Activated CD4-positive, alpha-beta memory T cell treated with anti-CD3 and anti-CD28 coated beads for 36 hours (primary cell): ENCODE results near the gene VAMP4. TPM values are rescaled to one million over a fixed set of nuclear protein-coding genes. Genes with fewer than 3 reads are reported as not detected.
"Not testable (repeated sequence)": the region's sequence is repeated elsewhere in the genome, so short reads cannot be mapped to it uniquely, and the experiment has no call there.

Experiments
- CTCF ChIA-PET: fragments of 350-600 bp; sonication (Branson Sonifier 250); formaldehyde crosslinking; loops from one replicate; lab custom pipeline; 2021; ENCODE audit warnings: antibody characterized with exemption, inconsistent platforms; lab: Charles Lee
- POLR2A ChIA-PET: fragments of 350-600 bp; sonication (Branson Sonifier 250); formaldehyde crosslinking; loops from one replicate; lab custom pipeline; 2021; ENCODE audit warnings: antibody characterized with exemption; lab: Charles Lee
- DNase-seq: peaks from one replicate; pipeline ENCODE4 v3.0.0-alpha.2; 2020
- H3K27ac Mint-ChIP-seq: one replicate; pipeline ENCODE4 v1.8.0; 2021; ENCODE audit warnings: mixed read lengths
- H3K27me3 Mint-ChIP-seq: one replicate; pipeline ENCODE4 v1.8.0; 2021; ENCODE audit warnings: mixed read lengths
- H3K36me3 Mint-ChIP-seq: one replicate; pipeline ENCODE4 v1.8.0; 2021; ENCODE audit warnings: mixed read lengths
- H3K4me1 Mint-ChIP-seq: one replicate; pipeline ENCODE4 v1.8.0; 2021; ENCODE audit warnings: low read depth, mixed read lengths
- H3K4me3 Mint-ChIP-seq: one replicate; pipeline ENCODE4 v1.8.0; 2021; ENCODE audit warnings: mild to moderate bottlenecking, mixed read lengths
- H3K9me3 Mint-ChIP-seq: one replicate; pipeline ENCODE4 v1.8.0; 2021; ENCODE audit warnings: mixed read lengths
- intact Hi-C: fragments of 100-400 bp; cut with micrococcal nuclease; formaldehyde crosslinking; loops from one replicate; pipeline ENCODE4 v1.15.1; 2023
- total RNA-seq, 2 experiments: library from RNA; stranded (reverse); gene quantifications; one replicate each; pipeline ENCODE4 v1.2.3, GENCODE V29; 2021

VAMP4 gene
- total RNA-seq, 2 experiments from 2014 or later = 13.2 to 14.2 TPM

DNA sequence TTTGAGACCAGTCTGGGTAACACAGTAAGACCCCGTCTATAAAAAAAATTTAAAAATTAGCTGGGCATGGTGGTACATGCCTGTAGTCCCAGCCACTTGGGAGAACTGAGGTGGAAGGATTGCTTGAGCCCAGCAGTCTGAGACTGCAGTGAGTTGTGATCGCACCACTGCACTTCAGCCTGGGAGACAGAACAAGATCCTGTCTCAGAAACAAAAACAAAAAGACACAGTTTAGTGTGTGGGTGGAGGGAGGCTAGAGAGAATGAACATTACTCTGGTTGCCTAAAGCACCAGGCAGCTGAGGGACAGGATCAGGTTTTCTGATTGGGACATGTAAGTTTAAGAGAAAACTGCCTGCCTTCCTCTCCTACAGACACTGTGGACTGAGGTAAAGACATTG, 42.3 kb downstream of the VAMP4 start:
- intact Hi-C loops = no loop called here
- CTCF ChIA-PET = no interaction called here
- peaks cover 30% of the 10 kb centered on the region for H3K36me3 Mint-ChIP-seq
- no peak overlapping the region for H3K27ac Mint-ChIP-seq
- no peaks in the 10 kb centered on the region for H3K27me3 Mint-ChIP-seq
- POLR2A ChIA-PET = no interaction called here
- no peak overlapping the region for H3K4me3 Mint-ChIP-seq
- peaks cover 16% of the 10 kb centered on the region for H3K9me3 Mint-ChIP-seq
- DNase-seq = no peak
- no peaks in the 10 kb centered on the region for H3K4me1 Mint-ChIP-seq

DNA sequence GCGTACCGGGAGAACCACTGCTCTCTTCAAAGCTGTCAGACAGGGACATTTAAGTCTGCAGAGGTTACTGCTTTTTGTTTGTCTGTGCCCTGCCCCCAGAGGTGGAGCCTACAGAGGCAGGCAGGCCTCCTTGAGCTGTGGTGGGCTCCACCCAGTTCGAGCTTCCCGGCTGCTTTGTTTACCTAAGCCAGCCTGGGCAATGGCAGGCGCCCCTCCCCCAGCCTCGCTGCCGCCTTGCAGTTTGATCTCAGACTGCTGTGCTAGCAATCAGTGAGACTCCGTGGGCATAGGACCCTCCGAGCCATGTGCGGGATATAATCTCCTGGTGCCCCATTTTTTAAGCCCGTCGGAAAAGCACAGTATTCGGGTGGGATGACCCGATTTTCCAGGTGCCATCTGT, 46.1 kb downstream of the VAMP4 start:
- DNase-seq, H3K27ac Mint-ChIP-seq, H3K27me3 Mint-ChIP-seq, H3K4me1 Mint-ChIP-seq, intact Hi-C loops, POLR2A ChIA-PET, CTCF ChIA-PET, H3K4me3 Mint-ChIP-seq: not testable (repeated sequence)
- H3K36me3 Mint-ChIP-seq = peaks cover 14% of the 10 kb centered on the region
- peaks cover 24% of the 10 kb centered on the region for H3K9me3 Mint-ChIP-seq

DNA sequence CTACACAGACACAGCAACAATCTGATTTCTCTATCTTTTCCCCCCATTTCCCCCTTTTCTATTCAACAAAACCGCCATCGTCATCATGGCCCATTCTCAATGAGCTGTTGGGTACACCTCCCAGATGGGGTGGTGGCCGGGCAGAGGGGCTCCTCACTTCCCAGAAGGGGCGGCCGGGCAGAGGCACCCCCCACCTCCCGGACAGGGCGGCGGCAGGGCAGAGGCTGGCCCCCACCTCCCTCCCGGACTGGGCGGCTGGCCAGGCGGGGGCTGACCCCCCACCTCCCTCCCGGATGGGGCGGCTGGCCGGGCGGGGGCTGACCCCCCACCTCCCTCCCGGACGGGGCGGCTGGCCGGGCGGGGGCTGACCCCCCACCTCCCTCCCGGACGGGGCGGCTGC, 48.3 kb downstream of the VAMP4 start:
- H3K4me3 Mint-ChIP-seq, DNase-seq, CTCF ChIA-PET, intact Hi-C loops, POLR2A ChIA-PET, H3K27ac Mint-ChIP-seq, H3K27me3 Mint-ChIP-seq, H3K4me1 Mint-ChIP-seq: not testable (repeated sequence)
- Mint-ChIP-seq H3K9me3 (peaks cover 27% of the 10 kb centered on the region), H3K36me3 (peaks cover 14% of the 10 kb centered on the region)

DNA sequence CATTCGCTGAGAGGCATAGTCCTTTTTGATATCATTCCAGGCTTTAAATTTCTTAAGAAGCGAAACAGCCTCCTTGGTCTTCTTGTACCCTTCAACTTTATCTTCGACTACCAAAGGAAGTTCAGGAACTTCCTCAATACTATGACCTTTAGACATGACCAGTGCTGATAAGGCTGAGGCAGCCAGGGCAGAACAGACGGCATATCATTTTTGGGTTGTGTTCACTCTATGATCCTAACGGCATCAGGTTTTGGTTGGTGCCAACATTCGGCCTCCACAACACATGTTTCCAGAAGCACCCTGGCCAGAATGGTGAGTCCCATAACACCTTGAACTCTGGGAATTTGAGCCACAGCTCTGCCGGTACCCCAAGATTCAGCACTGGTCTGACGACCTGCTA, 58.0 kb downstream of the VAMP4 start:
- Mint-ChIP-seq H3K27ac (no peak overlapping the region), H3K27me3 (peaks cover 3% of the 10 kb centered on the region), H3K4me1 (no peaks in the 10 kb centered on the region), H3K4me3 (no peak overlapping the region), H3K36me3 (no peaks in the 10 kb centered on the region), H3K9me3 (peaks cover 11% of the 10 kb centered on the region)
- no peak for DNase-seq
- intact Hi-C loops = no loop called here
- POLR2A ChIA-PET = no interaction called here
- CTCF ChIA-PET = no interaction called here

DNA sequence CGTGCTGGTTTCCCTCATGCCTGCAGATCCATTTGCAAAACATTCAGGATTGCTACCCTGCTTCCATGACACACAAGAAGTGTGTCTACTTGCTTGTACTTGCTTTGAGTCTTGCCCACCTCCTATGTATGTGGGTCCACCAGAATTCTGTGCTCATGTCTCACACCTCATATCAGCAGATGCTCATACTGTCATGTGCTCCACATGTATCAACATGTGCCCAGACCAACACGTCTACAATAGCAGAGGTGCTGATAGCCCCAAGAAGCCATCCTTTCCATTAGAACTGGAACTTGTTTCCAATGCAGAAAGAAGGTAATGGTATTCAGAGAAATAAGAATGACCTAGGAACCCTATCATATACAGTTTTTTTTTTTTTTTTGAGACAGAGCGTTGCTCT, 61.5 kb downstream of the VAMP4 start:
- Mint-ChIP-seq H3K9me3 (no peaks in the 10 kb centered on the region), H3K27ac (no peak overlapping the region), H3K4me3 (no peak overlapping the region), H3K27me3 (peaks cover 3% of the 10 kb centered on the region), H3K4me1 (no peaks in the 10 kb centered on the region), H3K36me3 (no peaks in the 10 kb centered on the region)
- intact Hi-C loops = no loop called here
- CTCF ChIA-PET = no interaction called here
- DNase-seq = no peak
- POLR2A ChIA-PET = no interaction called here

DNA sequence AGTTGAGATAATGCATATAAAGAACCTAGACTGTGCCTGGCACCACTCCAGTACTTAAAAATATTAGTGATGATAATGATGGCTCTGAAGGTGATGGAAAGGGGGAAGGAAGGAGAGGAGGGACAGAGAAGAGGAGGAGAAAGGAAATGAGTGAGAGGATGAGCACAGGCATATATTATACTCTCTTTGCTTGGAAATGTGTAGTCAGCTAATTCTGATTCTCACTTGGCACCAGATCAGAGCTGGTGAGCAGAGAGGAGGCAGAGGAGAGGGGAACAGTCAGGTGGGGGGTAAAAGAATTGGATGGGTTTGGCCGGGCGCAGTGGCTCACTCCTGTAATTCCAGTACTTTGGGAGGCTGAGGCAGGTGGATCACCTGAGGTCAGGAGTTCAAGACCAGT, 65.0 kb downstream of the VAMP4 start:
- POLR2A ChIA-PET = no interaction called here

DNA sequence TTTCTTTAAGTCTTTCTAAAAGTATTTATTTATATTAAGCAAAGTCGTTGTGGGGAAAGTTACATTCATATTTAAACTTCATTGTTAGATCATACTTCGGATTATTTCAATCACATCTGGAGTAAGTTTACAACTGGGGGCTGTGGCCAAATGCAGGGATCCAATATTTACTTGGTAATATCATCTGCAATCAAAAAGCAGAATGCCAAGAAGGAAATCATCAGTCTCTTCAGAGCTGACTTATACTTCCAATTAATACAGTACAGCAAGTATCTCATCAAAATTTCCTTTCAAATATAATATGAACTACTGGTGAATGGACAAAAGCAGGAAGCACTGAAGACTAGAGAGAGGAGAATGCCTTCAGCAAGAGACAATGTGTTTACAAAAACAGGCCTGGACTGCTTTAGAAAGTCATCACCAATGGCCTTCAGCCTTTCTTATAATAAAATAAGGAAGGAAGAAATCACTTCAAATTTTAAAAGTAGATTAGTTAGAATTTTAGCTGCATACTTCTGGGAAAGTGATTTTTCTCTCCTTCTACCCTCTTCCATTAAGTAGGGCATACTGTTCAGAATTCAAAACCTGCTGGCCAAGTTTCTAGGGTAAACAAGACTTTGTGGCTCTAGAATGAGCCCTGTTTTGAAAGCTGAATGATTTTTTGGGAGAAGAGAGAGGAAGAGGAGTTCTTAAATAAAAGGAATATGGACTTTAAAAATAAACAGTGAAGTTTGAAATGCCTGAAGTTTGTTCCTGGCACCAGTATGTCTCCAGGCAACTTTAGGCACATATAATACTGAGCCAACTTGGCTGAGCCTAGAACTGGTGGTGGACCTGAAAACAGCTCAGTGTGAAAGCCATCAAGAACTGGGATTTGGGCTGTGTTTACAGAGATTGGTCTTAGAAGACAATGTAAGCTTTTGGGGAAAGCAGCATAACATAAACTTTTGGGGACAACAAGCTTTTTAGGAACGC, 67.1 kb downstream of the VAMP4 start:
- Mint-ChIP-seq H3K4me3 (no peak overlapping the region), H3K36me3 (no peaks in the 10 kb centered on the region), H3K4me1 (no peaks in the 10 kb centered on the region), H3K27me3 (peaks cover 2% of the 10 kb centered on the region), H3K9me3 (no peaks in the 10 kb centered on the region), H3K27ac (no peak overlapping the region)
- intact Hi-C loops = no loop called here
- DNase-seq = no peak
- CTCF ChIA-PET = interaction anchor here (0.9 to 1.5 kb wide), 3 partner anchors 19 to 307 kb away, joined by 3 to 4 read pairs (median 3); no protein-coding TSS in a partner anchor
- POLR2A ChIA-PET = interaction anchor here (0.6 kb wide), 1 partner anchor 272 kb away, joined by 3 read pairs; no protein-coding TSS in a partner anchor

More for the DNA sequence above, 65.0 kb downstream of the VAMP4 start:
- Mint-ChIP-seq H3K36me3 (no peaks in the 10 kb centered on the region), H3K27ac (no peak overlapping the region), H3K4me1 (no peaks in the 10 kb centered on the region), H3K9me3 (no peaks in the 10 kb centered on the region), H3K27me3 (peaks cover 2% of the 10 kb centered on the region), H3K4me3 (no peak overlapping the region)
- CTCF ChIA-PET = no interaction called here
- intact Hi-C loops = no loop called here
- DNase-seq = no peak

DNA sequence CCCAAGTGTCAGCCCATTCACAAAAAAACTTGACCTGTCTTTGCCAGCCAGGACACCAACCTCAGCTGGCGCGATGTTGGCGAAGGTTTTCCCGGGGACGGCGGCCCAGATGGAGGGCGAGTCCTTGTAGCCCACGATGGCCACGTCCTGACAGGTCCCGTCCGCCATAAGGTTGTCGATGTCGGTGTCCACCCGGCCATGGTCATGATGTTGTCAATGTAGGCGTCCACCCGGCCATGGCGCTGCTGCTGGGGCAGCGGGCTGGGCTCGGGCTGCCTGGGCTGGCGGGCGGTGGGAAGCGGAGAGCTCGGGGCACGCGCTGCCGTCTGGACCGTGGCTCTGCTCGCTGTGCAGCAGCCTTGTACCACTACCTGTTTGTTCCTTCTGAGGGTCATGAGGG, 71.1 kb downstream of the VAMP4 start:
- Mint-ChIP-seq H3K4me3 (no peak overlapping the region), H3K9me3 (no peaks in the 10 kb centered on the region), H3K4me1 (no peaks in the 10 kb centered on the region), H3K27me3 (peaks cover 2% of the 10 kb centered on the region), H3K36me3 (no peaks in the 10 kb centered on the region), H3K27ac (no peak overlapping the region)
- intact Hi-C loops = no loop called here
- ChIA-PET CTCF (no interaction called here), POLR2A (no interaction called here)
- DNase-seq = no peak

DNA sequence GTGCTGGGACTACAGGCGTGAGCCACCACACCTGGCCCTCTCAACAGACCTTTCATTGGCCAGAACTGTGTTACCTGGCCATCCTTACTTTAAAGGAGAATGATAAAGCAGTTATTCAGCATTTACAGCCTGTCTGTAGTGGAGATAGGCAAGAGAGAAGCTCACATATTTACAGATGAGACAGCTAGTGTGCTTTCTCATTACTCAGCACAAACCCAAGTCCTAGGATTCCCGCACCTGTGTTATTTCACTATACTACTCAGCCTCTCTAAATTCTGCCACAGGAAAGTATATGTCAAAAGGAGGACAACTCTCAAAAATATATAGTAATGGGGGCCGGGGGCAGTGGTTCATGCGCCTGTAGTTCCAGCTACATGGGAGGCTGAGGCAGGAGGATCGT, 73.5 kb downstream of the VAMP4 start:
- Mint-ChIP-seq H3K27ac (no peak overlapping the region), H3K9me3 (no peaks in the 10 kb centered on the region), H3K27me3 (peaks cover 2% of the 10 kb centered on the region), H3K4me1 (no peaks in the 10 kb centered on the region), H3K36me3 (no peaks in the 10 kb centered on the region), H3K4me3 (no peak overlapping the region)
- CTCF ChIA-PET = interaction anchor here (0.8 kb wide), 1 partner anchor 11 kb away, joined by 3 read pairs; no protein-coding TSS in a partner anchor
- intact Hi-C loops = no loop called here
- DNase-seq = no peak
- POLR2A ChIA-PET = no interaction called here

DNA sequence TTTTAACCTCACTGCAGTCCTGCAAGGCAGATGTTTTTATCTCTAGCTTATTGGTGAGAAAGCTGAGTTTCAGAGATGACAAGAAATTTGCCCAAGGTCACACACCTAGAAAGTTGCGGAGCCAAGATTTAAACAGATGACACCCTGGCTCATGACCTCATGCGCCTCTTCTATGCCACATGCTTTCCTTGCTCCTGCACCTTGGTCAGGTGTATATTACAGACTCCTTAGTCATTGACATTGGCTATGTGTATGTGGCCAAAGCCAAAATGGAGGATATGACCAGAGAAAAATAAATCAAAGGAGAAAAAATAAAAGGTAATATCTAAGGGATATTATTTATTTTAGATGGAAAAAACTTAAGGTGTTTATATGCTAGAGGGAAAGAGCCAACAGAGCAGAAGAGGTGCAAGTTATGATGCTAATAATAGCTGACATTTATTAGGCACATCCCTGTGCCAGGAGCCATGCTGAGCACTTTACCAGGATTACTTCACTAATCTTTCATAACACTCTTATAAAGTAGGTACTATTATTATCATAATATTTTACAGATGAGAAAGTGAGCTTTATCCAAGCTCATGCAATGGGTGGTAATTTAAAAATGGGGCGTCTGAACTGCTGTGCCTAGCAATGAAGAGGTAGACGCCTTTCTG, 75.6 kb downstream of the VAMP4 start:
- Mint-ChIP-seq H3K4me3 (no peak overlapping the region), H3K27ac (no peak overlapping the region), H3K4me1 (no peaks in the 10 kb centered on the region), H3K27me3 (no peaks in the 10 kb centered on the region), H3K36me3 (no peaks in the 10 kb centered on the region), H3K9me3 (no peaks in the 10 kb centered on the region)
- DNase-seq = no peak
- CTCF ChIA-PET = interaction anchor here (0.7 to 1.2 kb wide), 2 partner anchors 20 to 22 kb away, joined by 3 read pairs; no protein-coding TSS in a partner anchor
- intact Hi-C loops = no loop called here
- POLR2A ChIA-PET = no interaction called here

DNA sequence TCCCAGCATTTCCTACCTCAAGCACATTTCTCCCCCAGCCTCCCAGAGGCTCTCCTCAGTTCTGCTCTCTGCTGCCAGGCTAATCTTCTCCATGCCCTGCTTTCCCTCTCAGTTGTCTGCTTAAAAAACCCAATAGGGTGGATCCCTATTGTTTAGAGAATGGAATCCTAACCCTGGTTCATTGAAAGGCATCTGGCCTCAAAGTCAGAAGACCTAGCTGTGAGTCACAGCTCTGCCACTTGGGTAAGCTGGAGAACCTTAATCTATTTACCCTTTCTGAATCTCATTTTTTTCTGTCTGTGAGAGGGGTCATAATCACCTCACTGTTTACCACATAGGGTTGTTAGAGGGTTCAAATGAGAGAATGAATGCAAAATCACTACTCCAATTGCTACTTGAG, 76.9 kb downstream of the VAMP4 start:
- no peaks in the 10 kb centered on the region for H3K27me3 Mint-ChIP-seq
- no peak overlapping the region for H3K27ac Mint-ChIP-seq
- H3K9me3 Mint-ChIP-seq = no peaks in the 10 kb centered on the region
- CTCF ChIA-PET = interaction anchor here (1.2 kb wide), 1 partner anchor 19 kb away, joined by 3 read pairs; no protein-coding TSS in a partner anchor
- H3K4me1 Mint-ChIP-seq = no peaks in the 10 kb centered on the region
- intact Hi-C loops = no loop called here
- POLR2A ChIA-PET = no interaction called here
- H3K36me3 Mint-ChIP-seq = no peaks in the 10 kb centered on the region
- no peak for DNase-seq
- H3K4me3 Mint-ChIP-seq = no peak overlapping the region

DNA sequence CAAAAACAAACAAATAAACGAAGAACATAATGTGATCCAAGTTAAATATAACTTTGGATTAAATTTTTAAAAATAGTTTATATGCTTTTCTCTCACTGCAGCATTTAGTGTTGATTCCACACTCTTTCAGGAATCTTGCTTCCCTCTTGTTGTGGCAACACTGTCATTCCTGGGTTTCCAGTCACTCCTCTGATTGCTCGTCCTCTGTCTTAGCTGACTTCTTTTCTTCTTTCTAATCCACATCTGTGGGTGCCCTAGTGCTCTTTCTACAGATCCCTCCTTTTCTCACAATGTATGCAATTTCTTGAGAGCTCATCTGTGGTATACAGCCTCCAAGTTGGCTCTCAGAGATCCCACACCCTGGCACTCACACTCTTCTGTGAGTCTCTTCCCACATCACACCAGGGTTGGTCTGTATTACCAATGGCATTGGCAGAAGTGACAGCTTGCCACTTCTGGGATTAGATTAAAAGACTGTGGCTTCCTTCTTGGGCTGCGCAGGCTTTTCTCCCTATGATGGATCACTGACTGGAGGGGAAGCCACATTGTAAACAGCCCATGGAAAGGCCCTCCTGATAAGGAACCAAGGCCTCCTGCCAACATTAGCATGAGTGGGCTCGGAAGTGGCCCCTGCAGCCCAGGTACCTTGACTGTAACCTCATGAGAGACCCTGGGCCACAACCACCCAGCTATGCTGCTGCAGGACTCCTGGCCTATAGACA, 77.8 kb downstream of the VAMP4 start:
- POLR2A ChIA-PET = no interaction called here
- no peak for DNase-seq

More for the DNA sequence above, 77.8 kb downstream of the VAMP4 start:
- intact Hi-C loops = no loop called here
- H3K36me3 Mint-ChIP-seq = no peaks in the 10 kb centered on the region
- H3K27me3 Mint-ChIP-seq = no peaks in the 10 kb centered on the region
- no peak overlapping the region for H3K4me3 Mint-ChIP-seq
- CTCF ChIA-PET = interaction anchor here (2.0 kb wide), 1 partner anchor 19 kb away, joined by 7 read pairs; no protein-coding TSS in a partner anchor
- no peaks in the 10 kb centered on the region for H3K4me1 Mint-ChIP-seq
- H3K9me3 Mint-ChIP-seq = no peaks in the 10 kb centered on the region
- H3K27ac Mint-ChIP-seq = no peak overlapping the region
